ENCODE measurements around the gene NRIP1. TPM values are rescaled to one million over a fixed set of nuclear protein-coding genes. Genes with fewer than 3 reads are reported as not detected.

Gene NRIP1
- total and polyA plus RNA-seq, 4 donors, result 17.0 to 77.9 (median 32.6) TPM

- no peak overlapping the region for H3K4me3 ChIP-seq (ENCODE audit: low read depth, low read length)
- no peak for DNase-seq (ENCODE audit: low read depth in 4 of 6, low spot score in 6 of 6)
- H3K9me3 ChIP-seq (ENCODE audit: control insufficient read depth, insufficient read depth, low read length), result no peaks in the 10 kb centered on the region
- 17% methylated on average over 1 of the region's 1 CpG for WGBS (ENCODE audit: insufficient coverage)
- H3K27me3 ChIP-seq (ENCODE audit: control insufficient read depth, insufficient read depth, low read length), result no peaks in the 10 kb centered on the region
- H3K36me3 ChIP-seq (ENCODE audit: control insufficient read depth, insufficient read depth, low read length), result no peaks in the 10 kb centered on the region
- no peak overlapping the region for H3K27ac ChIP-seq (ENCODE audit: low read depth, low read length)
- no peaks in the 10 kb centered on the region for H3K4me1 ChIP-seq (ENCODE audit: control insufficient read depth, insufficient read depth, low read length)
Observed at GRCh38 chr21:15095326-15095725, 30.5 kb upstream of the NRIP1 start.

- Histone ChIP-seq H3K27ac (ENCODE audit: low read depth, low read length) (no peak overlapping the region), H3K9me3 (ENCODE audit: control insufficient read depth, insufficient read depth, low read length) (no peaks in the 10 kb centered on the region), H3K27me3 (ENCODE audit: control insufficient read depth, insufficient read depth, low read length) (no peaks in the 10 kb centered on the region), H3K4me1 (ENCODE audit: control insufficient read depth, insufficient read depth, low read length) (no peaks in the 10 kb centered on the region), H3K36me3 (ENCODE audit: control insufficient read depth, insufficient read depth, low read length) (no peaks in the 10 kb centered on the region), H3K4me3 (ENCODE audit: low read depth, low read length) (no peak overlapping the region)
- DNase-seq (ENCODE audit: low read depth in 4 of 6, low spot score in 6 of 6), result no peak
- WGBS (ENCODE audit: insufficient coverage), result 80% methylated on average over 2 of the region's 4 CpGs
Observed at GRCh38 chr21:15094706-15095105, 29.9 kb upstream of the NRIP1 start.

- Histone ChIP-seq H3K27ac (ENCODE audit: low read depth, low read length) (no peak overlapping the region), H3K27me3 (ENCODE audit: control insufficient read depth, insufficient read depth, low read length) (no peaks in the 10 kb centered on the region), H3K36me3 (ENCODE audit: control insufficient read depth, insufficient read depth, low read length) (no peaks in the 10 kb centered on the region), H3K4me1 (ENCODE audit: control insufficient read depth, insufficient read depth, low read length) (no peaks in the 10 kb centered on the region), H3K4me3 (ENCODE audit: low read depth, low read length) (no peak overlapping the region), H3K9me3 (ENCODE audit: control insufficient read depth, insufficient read depth, low read length) (no peaks in the 10 kb centered on the region)
- DNase-seq (ENCODE audit: low read depth in 4 of 6, low spot score in 6 of 6), result no peak
- no CpG with 5 or more reads among the region's 1 CpG for WGBS (ENCODE audit: insufficient coverage)
Observed at GRCh38 chr21:15093216-15093615, 28.4 kb upstream of the NRIP1 start.

GRCh38 chr21:15092745-15093144 is 27.9 kb upstream of the NRIP1 start:
- Histone ChIP-seq H3K4me1 (ENCODE audit: control insufficient read depth, insufficient read depth, low read length) (no peaks in the 10 kb centered on the region), H3K4me3 (ENCODE audit: low read depth, low read length) (no peak overlapping the region), H3K9me3 (ENCODE audit: control insufficient read depth, insufficient read depth, low read length) (no peaks in the 10 kb centered on the region), H3K27ac (ENCODE audit: low read depth, low read length) (no peak overlapping the region), H3K36me3 (ENCODE audit: control insufficient read depth, insufficient read depth, low read length) (no peaks in the 10 kb centered on the region), H3K27me3 (ENCODE audit: control insufficient read depth, insufficient read depth, low read length) (no peaks in the 10 kb centered on the region)
- no peak for DNase-seq (ENCODE audit: low read depth in 4 of 6, low spot score in 6 of 6)
- WGBS (ENCODE audit: insufficient coverage), result no CpG with 5 or more reads among the region's 2 CpGs

- Histone ChIP-seq H3K27me3 (ENCODE audit: control insufficient read depth, insufficient read depth, low read length) (no peaks in the 10 kb centered on the region), H3K36me3 (ENCODE audit: control insufficient read depth, insufficient read depth, low read length) (no peaks in the 10 kb centered on the region), H3K4me3 (ENCODE audit: low read depth, low read length) (no peak overlapping the region), H3K4me1 (ENCODE audit: control insufficient read depth, insufficient read depth, low read length) (no peaks in the 10 kb centered on the region), H3K9me3 (ENCODE audit: control insufficient read depth, insufficient read depth, low read length) (no peaks in the 10 kb centered on the region), H3K27ac (ENCODE audit: low read depth, low read length) (no peak overlapping the region)
- DNase-seq (ENCODE audit: low read depth in 4 of 6, low spot score in 6 of 6), result no peak
- no CpG with 5 or more reads among the region's 1 CpG for WGBS (ENCODE audit: insufficient coverage)
Observed at GRCh38 chr21:15090390-15090789, 25.6 kb upstream of the NRIP1 start.

- no CpG with 5 or more reads among the region's 1 CpG for WGBS (ENCODE audit: insufficient coverage)
Observed at GRCh38 chr21:15088488-15088887, 23.7 kb upstream of the NRIP1 start.

GRCh38 chr21:15084668-15085067 is 19.9 kb upstream of the NRIP1 start:
- no peak for DNase-seq (ENCODE audit: low read depth in 4 of 6, low spot score in 6 of 6)
- H3K4me1 ChIP-seq (ENCODE audit: control insufficient read depth, insufficient read depth, low read length), result no peaks in the 10 kb centered on the region
- no peaks in the 10 kb centered on the region for H3K36me3 ChIP-seq (ENCODE audit: control insufficient read depth, insufficient read depth, low read length)
- no peaks in the 10 kb centered on the region for H3K27me3 ChIP-seq (ENCODE audit: control insufficient read depth, insufficient read depth, low read length)
- no peaks in the 10 kb centered on the region for H3K9me3 ChIP-seq (ENCODE audit: control insufficient read depth, insufficient read depth, low read length)
- no peak overlapping the region for H3K4me3 ChIP-seq (ENCODE audit: low read depth, low read length)
- no peak overlapping the region for H3K27ac ChIP-seq (ENCODE audit: low read depth, low read length)

More at GRCh38 chr21:15088488-15088887, 23.7 kb upstream of the NRIP1 start:
- Histone ChIP-seq H3K4me3 (ENCODE audit: low read depth, low read length) (no peak overlapping the region), H3K27me3 (ENCODE audit: control insufficient read depth, insufficient read depth, low read length) (no peaks in the 10 kb centered on the region), H3K4me1 (ENCODE audit: control insufficient read depth, insufficient read depth, low read length) (no peaks in the 10 kb centered on the region), H3K36me3 (ENCODE audit: control insufficient read depth, insufficient read depth, low read length) (no peaks in the 10 kb centered on the region), H3K27ac (ENCODE audit: low read depth, low read length) (no peak overlapping the region), H3K9me3 (ENCODE audit: control insufficient read depth, insufficient read depth, low read length) (no peaks in the 10 kb centered on the region)
- DNase-seq (ENCODE audit: low read depth in 4 of 6, low spot score in 6 of 6), result no peak

GRCh38 chr21:15080526-15080925 is 15.7 kb upstream of the NRIP1 start:
- no peak overlapping the region for H3K4me3 ChIP-seq (ENCODE audit: low read depth, low read length)
- no peaks in the 10 kb centered on the region for H3K4me1 ChIP-seq (ENCODE audit: control insufficient read depth, insufficient read depth, low read length)
- no CpG with 5 or more reads among the region's 2 CpGs for WGBS (ENCODE audit: insufficient coverage)
- DNase-seq (ENCODE audit: low read depth in 4 of 6, low spot score in 6 of 6), result no peak
- H3K27ac ChIP-seq (ENCODE audit: low read depth, low read length), result no peak overlapping the region
- H3K27me3 ChIP-seq (ENCODE audit: control insufficient read depth, insufficient read depth, low read length), result no peaks in the 10 kb centered on the region
- H3K9me3 ChIP-seq (ENCODE audit: control insufficient read depth, insufficient read depth, low read length), result no peaks in the 10 kb centered on the region
- no peaks in the 10 kb centered on the region for H3K36me3 ChIP-seq (ENCODE audit: control insufficient read depth, insufficient read depth, low read length)

GRCh38 chr21:15079269-15079668 is 14.5 kb upstream of the NRIP1 start:
- no peak overlapping the region for H3K27ac ChIP-seq (ENCODE audit: low read depth, low read length)
- H3K9me3 ChIP-seq (ENCODE audit: control insufficient read depth, insufficient read depth, low read length), result no peaks in the 10 kb centered on the region
- H3K4me1 ChIP-seq (ENCODE audit: control insufficient read depth, insufficient read depth, low read length), result no peaks in the 10 kb centered on the region
- H3K4me3 ChIP-seq (ENCODE audit: low read depth, low read length), result no peak overlapping the region
- H3K36me3 ChIP-seq (ENCODE audit: control insufficient read depth, insufficient read depth, low read length), result no peaks in the 10 kb centered on the region
- DNase-seq (ENCODE audit: low read depth in 4 of 6, low spot score in 6 of 6), result no peak
- 83% methylated on average over 4 of the region's 10 CpGs for WGBS (ENCODE audit: insufficient coverage)
- H3K27me3 ChIP-seq (ENCODE audit: control insufficient read depth, insufficient read depth, low read length), result no peaks in the 10 kb centered on the region

GRCh38 chr21:15078180-15078579 is 13.4 kb upstream of the NRIP1 start:
- WGBS (ENCODE audit: insufficient coverage), result 50% methylated on average over 1 of the region's 2 CpGs
- H3K4me1 ChIP-seq (ENCODE audit: control insufficient read depth, insufficient read depth, low read length), result no peaks in the 10 kb centered on the region
- no peak overlapping the region for H3K27ac ChIP-seq (ENCODE audit: low read depth, low read length)
- H3K4me3 ChIP-seq (ENCODE audit: low read depth, low read length), result no peak overlapping the region
- H3K27me3 ChIP-seq (ENCODE audit: control insufficient read depth, insufficient read depth, low read length), result no peaks in the 10 kb centered on the region
- no peaks in the 10 kb centered on the region for H3K36me3 ChIP-seq (ENCODE audit: control insufficient read depth, insufficient read depth, low read length)
- H3K9me3 ChIP-seq (ENCODE audit: control insufficient read depth, insufficient read depth, low read length), result no peaks in the 10 kb centered on the region
- peak in 1 of 6 donors; percentile 61 for DNase-seq (ENCODE audit: low read depth in 4 of 6, low spot score in 6 of 6)
